KMS-11 (cell line): ENCODE data around the gene IDE.

Source experiments
- H2AFZ ChIP-seq: fragments of 200-600 bp; sonication (generic); 2 replicates; pipeline ENCODE4 v1.6.1; 2016; ENCODE audit warnings: antibody characterized with exemption, mixed run types, low read depth
- H3K27ac ChIP-seq: fragments of 200-600 bp; sonication (generic); 2 replicates; pipeline ENCODE4 v1.6.1; 2016; ENCODE audit warnings: mild to moderate bottlenecking, mixed run types
- H3K27me3 ChIP-seq: fragments of 200-600 bp; sonication (generic); 2 replicates; pipeline ENCODE4 v1.6.1; 2017; ENCODE audit warnings: mild to moderate bottlenecking, low read depth, mixed run types, moderate library complexity; ENCODE audit not compliant: insufficient read depth
- H3K36me3 ChIP-seq: fragments of 200-600 bp; sonication (generic); 2 replicates; pipeline ENCODE4 v1.6.1; 2017; ENCODE audit warnings: mild to moderate bottlenecking, mixed run types; ENCODE audit not compliant: insufficient read depth
- H3K4me1 ChIP-seq: fragments of 200-600 bp; sonication (generic); 2 replicates; pipeline ENCODE4 v1.6.1; 2016; ENCODE audit warnings: mild to moderate bottlenecking, low read depth, mixed run types; ENCODE audit not compliant: poor library complexity, severe bottlenecking
- H3K4me2 ChIP-seq: fragments of 200-600 bp; sonication (generic); 2 replicates; pipeline ENCODE4 v1.7.0; 2016; ENCODE audit warnings: mild to moderate bottlenecking, mixed run types
- H3K4me3 ChIP-seq: fragments of 200-600 bp; sonication (generic); IDR thresholded peaks from 2 replicates; pipeline ENCODE4 v1.6.1; 2017; ENCODE audit warnings: low read depth, low read length, mixed read lengths; ENCODE audit not compliant: insufficient read depth
- H3K79me2 ChIP-seq: fragments of 200-600 bp; sonication (generic); 2 replicates; pipeline ENCODE4 v1.6.1; 2016; ENCODE audit warnings: low read depth, mixed run types; ENCODE audit not compliant: insufficient read depth
- H3K9ac ChIP-seq: fragments of 200-600 bp; sonication (generic); 2 replicates; pipeline ENCODE4 v1.6.1; 2016; ENCODE audit warnings: mild to moderate bottlenecking, mixed run types
- H4K20me1 ChIP-seq: fragments of 200-600 bp; sonication (generic); 2 replicates; pipeline ENCODE4 v1.6.1; 2016; ENCODE audit warnings: mild to moderate bottlenecking, mixed run types; ENCODE audit not compliant: insufficient read depth
- CTCF ChIP-seq: fragments of 200-600 bp; sonication (generic); conservative IDR thresholded peaks from 2 replicates; pipeline ENCODE4 v1.6.1; 2017; ENCODE audit warnings: low read depth, mild to moderate bottlenecking, antibody characterized with exemption, low read length, moderate library complexity, mixed read lengths

Gene IDE

GRCh38 chr10:92598321-92598720 is 24.4 kb upstream of the IDE start:
- Histone ChIP-seq H3K36me3 (0 out of 2 replicates have a peak, but pooled peaks cover 3% of the 10 kb centered on the region), H3K27me3 (no peaks in the 10 kb centered on the region), H3K79me2 (peaks cover 100% of the 10 kb centered on the region), H3K4me3 (no peak overlapping the region), H3K27ac (no peak overlapping the region), H3K4me2 (no peak overlapping the region), H3K9ac (no peak overlapping the region), H4K20me1 (peaks cover 28% of the 10 kb centered on the region), H2AFZ (no peak overlapping the region), H3K4me1 (peaks cover 54% of the 10 kb centered on the region)
- no peak for TF ChIP-seq CTCF

DNA sequence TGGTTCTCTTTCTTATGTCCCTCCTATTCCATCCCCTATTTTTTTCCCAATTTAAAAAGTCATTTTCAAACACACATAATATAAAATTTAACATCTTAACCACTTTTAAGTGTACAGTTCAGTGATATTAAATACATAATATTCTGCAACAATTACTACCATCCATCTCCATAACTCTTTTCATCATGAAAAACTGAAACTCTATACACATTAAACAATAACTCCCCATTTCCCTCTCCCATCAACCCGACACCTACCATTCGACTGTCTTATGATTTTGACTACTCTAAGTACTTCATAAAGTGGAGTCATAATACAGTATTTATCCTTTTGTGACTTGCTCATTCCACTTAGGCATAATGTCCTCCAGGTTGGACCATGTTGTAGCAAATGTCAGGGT is 21.6 kb upstream of the IDE start:
- H3K4me3 ChIP-seq: no peak overlapping the region
- H4K20me1 ChIP-seq: peaks cover 19% of the 10 kb centered on the region

GRCh38 chr10:92593619-92594588 is 20.0 kb upstream of the IDE start:
- Histone ChIP-seq H3K27me3 (no peaks in the 10 kb centered on the region), H3K27ac (peak overlapping the region; percentile 93), H3K4me3 (peak overlapping the region; percentile 34), H3K9ac (peak overlapping the region; percentile 90), H3K4me1 (peaks cover 42% of the 10 kb centered on the region), H3K36me3 (0 out of 2 replicates have a peak, but pooled peaks cover 3% of the 10 kb centered on the region), H3K79me2 (peaks cover 60% of the 10 kb centered on the region), H3K4me2 (peak overlapping the region; percentile 94), H4K20me1 (peaks cover 19% of the 10 kb centered on the region), H2AFZ (peak overlapping the region; percentile 62)
- TF ChIP-seq CTCF: no peak

More for the DNA sequence above, 21.6 kb upstream of the IDE start:
- Histone ChIP-seq H3K79me2 (peaks cover 76% of the 10 kb centered on the region), H3K27me3 (no peaks in the 10 kb centered on the region), H3K36me3 (0 out of 2 replicates have a peak, but pooled peaks cover 3% of the 10 kb centered on the region), H3K4me2 (peak overlapping the region; percentile 94), H2AFZ (no peak overlapping the region), H3K4me1 (peaks cover 37% of the 10 kb centered on the region), H3K27ac (no peak overlapping the region), H3K9ac (no peak overlapping the region)
- TF ChIP-seq CTCF: no peak

- Histone ChIP-seq H3K27me3 (no peaks in the 10 kb centered on the region), H2AFZ (peak within 1 kb of the TSS; percentile 62), H3K36me3 (0 out of 2 replicates have a peak, but pooled peaks cover 3% of the 10 kb centered on the region), H3K4me2 (peak within 1 kb of the TSS; percentile 94), H3K79me2 (peaks cover 51% of the 10 kb centered on the region), H3K4me1 (peaks cover 35% of the 10 kb centered on the region), H4K20me1 (peaks cover 19% of the 10 kb centered on the region), H3K4me3 (peak within 1 kb of the TSS; percentile 34), H3K27ac (peak within 1 kb of the TSS; percentile 93), H3K9ac (peak within 1 kb of the TSS; percentile 90)
- no peak for TF ChIP-seq CTCF
Measured at GRCh38 chr10:92592761-92593618, 19.1 kb upstream of the IDE start, which contains the start of gene KIF11. TSS of gene KIF11 (plus strand) at chr10:92593130. CDS start at chr10:92593376, 246 bp downstream.
